SK-N-SH treated with all-trans-retinoic acid at 6 μM for 48 hours (cell line): Measurements from ENCODE around the gene CELF4.

Source experiments
- ATAC-seq: fragments of 200-7000 bp; cut with Tn5 transposase; 3 replicates; pipeline ENCODE4 v1.9.1; 2020; ENCODE audit warnings: mild to moderate bottlenecking, moderate library complexity
- ARNTL ChIP-seq: fragments of 450-650 bp; formaldehyde crosslinking; IDR thresholded peaks from 2 replicates; pipeline ENCODE4 v1.5.0; 2020; ENCODE audit warnings: low read depth, mild to moderate bottlenecking, moderate library complexity, borderline replicate concordance
- BACH2 ChIP-seq: fragments of 250-450 bp; sonication (Bioruptor Pico); IDR thresholded peaks from 2 replicates; pipeline ENCODE4 v1.9.0; 2021; ENCODE audit warnings: mild to moderate bottlenecking, borderline replicate concordance
- CSDC2 ChIP-seq: fragments of 250-450 bp; sonication (Bioruptor Pico); IDR thresholded peaks from 2 replicates; pipeline ENCODE4 v1.5.0; 2020; ENCODE audit warnings: mild to moderate bottlenecking, moderate library complexity
- ESRRG ChIP-seq: fragments of 250-450 bp; sonication (Bioruptor Pico); IDR thresholded peaks from 2 replicates; pipeline ENCODE4 v1.6.1; 2021; ENCODE audit warnings: mild to moderate bottlenecking
- GLIS3 ChIP-seq: fragments of 250-450 bp; sonication (Bioruptor Pico); IDR thresholded peaks from 2 replicates; pipeline ENCODE4 v1.5.0; 2020; ENCODE audit warnings: mild to moderate bottlenecking, moderate library complexity
- ISL1 ChIP-seq: fragments of 250-450 bp; sonication (Bioruptor Pico); IDR thresholded peaks from 2 replicates; pipeline ENCODE4 v2.1.2; 2022; ENCODE audit warnings: mild to moderate bottlenecking, moderate library complexity
- OSR1 ChIP-seq: fragments of 250-450 bp; sonication (Bioruptor Pico); IDR thresholded peaks from 2 replicates; pipeline ENCODE4 v1.8.0; 2022; ENCODE audit warnings: moderate library complexity, mild to moderate bottlenecking, inconsistent platforms
- PPARA ChIP-seq: fragments of 250-450 bp; sonication (Bioruptor Pico); IDR thresholded peaks from 2 replicates; pipeline ENCODE4 v1.5.0; 2020; ENCODE audit warnings: mild to moderate bottlenecking, borderline replicate concordance
- RARB ChIP-seq: fragments of 250-450 bp; sonication (Bioruptor Pico); IDR thresholded peaks from 2 replicates; pipeline ENCODE4 v1.8.0; 2021; ENCODE audit warnings: mild to moderate bottlenecking, moderate library complexity
- SNAI2 ChIP-seq: fragments of 250-450 bp; sonication (Bioruptor Pico); IDR thresholded peaks from 2 replicates; pipeline ENCODE4 v1.5.0; 2020; ENCODE audit warnings: mild to moderate bottlenecking, moderate library complexity
- TCF4 ChIP-seq: fragments of 250-450 bp; sonication (Bioruptor Pico); IDR thresholded peaks from 2 replicates; pipeline ENCODE4 v1.8.0; 2021; ENCODE audit warnings: mild to moderate bottlenecking, moderate library complexity, borderline replicate concordance
- TOX ChIP-seq: fragments of 250-450 bp; sonication (Bioruptor Pico); IDR thresholded peaks from 2 replicates; pipeline ENCODE4 v1.8.0; 2021; ENCODE audit warnings: mild to moderate bottlenecking, moderate library complexity, borderline replicate concordance
- TSHZ2 ChIP-seq: fragments of 250-450 bp; sonication (Bioruptor Pico); IDR thresholded peaks from 2 replicates; pipeline ENCODE4 v1.5.0; 2020; ENCODE audit warnings: mild to moderate bottlenecking, moderate library complexity
- ZC3H10 ChIP-seq: fragments of 250-450 bp; sonication (Bioruptor Pico); IDR thresholded peaks from 2 replicates; pipeline ENCODE4 v1.5.1; 2021; ENCODE audit warnings: mild to moderate bottlenecking, moderate library complexity
- ZFP3 ChIP-seq: fragments of 250-450 bp; sonication (Bioruptor Pico); IDR thresholded peaks from 2 replicates; pipeline ENCODE4 v1.5.0; 2020; ENCODE audit warnings: mild to moderate bottlenecking, moderate library complexity
- ZFP30 ChIP-seq: fragments of 450-650 bp; formaldehyde crosslinking; IDR thresholded peaks from 2 replicates; pipeline ENCODE4 v1.5.0; 2022; ENCODE audit warnings: mild to moderate bottlenecking, moderate library complexity
- ZNF70 ChIP-seq: fragments of 450-650 bp; formaldehyde crosslinking; IDR thresholded peaks from 2 replicates; pipeline ENCODE4 v1.5.0; 2020; ENCODE audit warnings: mild to moderate bottlenecking, moderate library complexity
- ZNF8 ChIP-seq: fragments of 450-650 bp; formaldehyde crosslinking; IDR thresholded peaks from 2 replicates; pipeline ENCODE4 v1.5.0; 2020; ENCODE audit warnings: mild to moderate bottlenecking, moderate library complexity
- TF ChIP-seq, protein P1 (sequence below): fragments of 250-450 bp; sonication (Bioruptor Pico); IDR thresholded peaks from 2 replicates; pipeline ENCODE4 v1.5.1; 2021; ENCODE audit warnings: mild to moderate bottlenecking, moderate library complexity
- TF ChIP-seq, protein P2 (sequence below): fragments of 250-450 bp; sonication (Bioruptor Pico); IDR thresholded peaks from 2 replicates; pipeline ENCODE4 v1.8.0; 2020; ENCODE audit warnings: mild to moderate bottlenecking, moderate library complexity, borderline replicate concordance
- TF ChIP-seq, protein P3 (sequence below): fragments of 250-450 bp; sonication (Bioruptor Pico); IDR thresholded peaks from 2 replicates; pipeline ENCODE4 v1.5.1; 2020; ENCODE audit warnings: low read depth, mild to moderate bottlenecking, moderate library complexity
- TF ChIP-seq, protein P4 (sequence below): fragments of 250-450 bp; sonication (Bioruptor Pico); IDR thresholded peaks from 2 replicates; pipeline ENCODE4 v1.8.0; 2021; ENCODE audit warnings: low read depth, mild to moderate bottlenecking, moderate library complexity, borderline replicate concordance

The CELF4 gene

GRCh38 chr18:37305066-37305465, 260.5 kb downstream of the CELF4 start:
- ATAC-seq = no peak
- TF ChIP-seq OSR1 (no peak), SNAI2 (CRISPR knock-in tag) (no peak), GLIS3 (CRISPR knock-in tag) (no peak), TCF4 (CRISPR knock-in tag) (no peak), PPARA (CRISPR knock-in tag) (no peak), CSDC2 (CRISPR knock-in tag) (no peak), ZNF70 (no peak), ARNTL (no peak), ZNF8 (CRISPR knock-in tag) (no peak), ISL1 (CRISPR knock-in tag) (no peak), TOX (no peak), ZFP30 (CRISPR knock-in tag) (no peak), TSHZ2 (CRISPR knock-in tag) (no peak)
- TF ChIP-seq, protein P1, sequence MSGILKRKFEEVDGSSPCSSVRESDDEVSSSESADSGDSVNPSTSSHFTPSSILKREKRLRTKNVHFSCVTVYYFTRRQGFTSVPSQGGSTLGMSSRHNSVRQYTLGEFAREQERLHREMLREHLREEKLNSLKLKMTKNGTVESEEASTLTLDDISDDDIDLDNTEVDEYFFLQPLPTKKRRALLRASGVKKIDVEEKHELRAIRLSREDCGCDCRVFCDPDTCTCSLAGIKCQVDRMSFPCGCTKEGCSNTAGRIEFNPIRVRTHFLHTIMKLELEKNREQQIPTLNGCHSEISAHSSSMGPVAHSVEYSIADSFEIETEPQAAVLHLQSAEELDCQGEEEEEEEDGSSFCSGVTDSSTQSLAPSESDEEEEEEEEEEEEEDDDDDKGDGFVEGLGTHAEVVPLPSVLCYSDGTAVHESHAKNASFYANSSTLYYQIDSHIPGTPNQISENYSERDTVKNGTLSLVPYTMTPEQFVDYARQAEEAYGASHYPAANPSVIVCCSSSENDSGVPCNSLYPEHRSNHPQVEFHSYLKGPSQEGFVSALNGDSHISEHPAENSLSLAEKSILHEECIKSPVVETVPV = no peak
- TF ChIP-seq, all 23 proteins: peak for 0

DNA sequence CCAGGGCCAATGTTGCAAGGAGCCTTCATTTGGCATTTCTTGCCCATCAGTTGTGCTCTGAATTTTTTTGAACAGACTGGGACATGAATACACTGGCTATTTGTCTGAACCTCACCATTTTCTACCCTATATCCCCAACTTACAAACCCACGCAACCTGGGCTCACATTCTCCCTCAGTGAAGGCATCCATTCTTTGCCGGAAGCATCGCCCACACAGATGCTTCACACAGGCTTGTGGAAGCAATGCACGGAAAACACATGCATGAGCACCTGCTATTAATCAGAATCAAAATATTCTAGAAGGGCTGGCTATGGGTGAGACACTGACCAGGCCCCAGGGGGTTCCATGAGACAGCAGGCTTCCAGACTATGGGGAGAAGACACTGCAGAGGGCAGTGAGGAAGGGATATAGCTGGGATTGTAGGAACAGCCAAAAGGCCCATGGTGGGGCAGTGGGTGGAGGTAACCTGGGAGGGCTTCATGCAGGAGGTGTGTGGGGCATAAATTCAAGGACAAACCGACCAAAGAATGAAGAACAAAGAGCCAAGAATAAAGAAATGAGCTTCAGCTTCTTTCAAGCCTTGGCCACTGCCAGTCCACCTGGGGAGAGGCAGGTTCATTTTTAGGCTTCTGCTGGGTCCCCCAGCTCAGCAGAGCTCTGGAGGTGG, 261.5 kb downstream of the CELF4 start:
- ATAC-seq = no peak
- TF ChIP-seq, protein P2, sequence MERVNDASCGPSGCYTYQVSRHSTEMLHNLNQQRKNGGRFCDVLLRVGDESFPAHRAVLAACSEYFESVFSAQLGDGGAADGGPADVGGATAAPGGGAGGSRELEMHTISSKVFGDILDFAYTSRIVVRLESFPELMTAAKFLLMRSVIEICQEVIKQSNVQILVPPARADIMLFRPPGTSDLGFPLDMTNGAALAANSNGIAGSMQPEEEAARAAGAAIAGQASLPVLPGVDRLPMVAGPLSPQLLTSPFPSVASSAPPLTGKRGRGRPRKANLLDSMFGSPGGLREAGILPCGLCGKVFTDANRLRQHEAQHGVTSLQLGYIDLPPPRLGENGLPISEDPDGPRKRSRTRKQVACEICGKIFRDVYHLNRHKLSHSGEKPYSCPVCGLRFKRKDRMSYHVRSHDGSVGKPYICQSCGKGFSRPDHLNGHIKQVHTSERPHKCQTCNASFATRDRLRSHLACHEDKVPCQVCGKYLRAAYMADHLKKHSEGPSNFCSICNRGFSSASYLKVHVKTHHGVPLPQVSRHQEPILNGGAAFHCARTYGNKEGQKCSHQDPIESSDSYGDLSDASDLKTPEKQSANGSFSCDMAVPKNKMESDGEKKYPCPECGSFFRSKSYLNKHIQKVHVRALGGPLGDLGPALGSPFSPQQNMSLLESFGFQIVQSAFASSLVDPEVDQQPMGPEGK = no peak
- no peak for TF ChIP-seq CSDC2 (CRISPR knock-in tag)
- TF ChIP-seq, protein P1 = no peak
- no peak for TF ChIP-seq ISL1 (CRISPR knock-in tag)
- TF ChIP-seq TSHZ2 (CRISPR knock-in tag) = no peak
- TF ChIP-seq, protein P3, sequence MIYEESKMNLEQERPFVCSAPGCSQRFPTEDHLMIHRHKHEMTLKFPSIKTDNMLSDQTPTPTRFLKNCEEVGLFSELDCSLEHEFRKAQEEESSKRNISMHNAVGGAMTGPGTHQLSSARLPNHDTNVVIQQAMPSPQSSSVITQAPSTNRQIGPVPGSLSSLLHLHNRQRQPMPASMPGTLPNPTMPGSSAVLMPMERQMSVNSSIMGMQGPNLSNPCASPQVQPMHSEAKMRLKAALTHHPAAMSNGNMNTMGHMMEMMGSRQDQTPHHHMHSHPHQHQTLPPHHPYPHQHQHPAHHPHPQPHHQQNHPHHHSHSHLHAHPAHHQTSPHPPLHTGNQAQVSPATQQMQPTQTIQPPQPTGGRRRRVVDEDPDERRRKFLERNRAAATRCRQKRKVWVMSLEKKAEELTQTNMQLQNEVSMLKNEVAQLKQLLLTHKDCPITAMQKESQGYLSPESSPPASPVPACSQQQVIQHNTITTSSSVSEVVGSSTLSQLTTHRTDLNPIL = no peak
- no peak for TF ChIP-seq ZC3H10 (CRISPR knock-in tag)
- TF ChIP-seq OSR1 = no peak
- TF ChIP-seq, protein P4, sequence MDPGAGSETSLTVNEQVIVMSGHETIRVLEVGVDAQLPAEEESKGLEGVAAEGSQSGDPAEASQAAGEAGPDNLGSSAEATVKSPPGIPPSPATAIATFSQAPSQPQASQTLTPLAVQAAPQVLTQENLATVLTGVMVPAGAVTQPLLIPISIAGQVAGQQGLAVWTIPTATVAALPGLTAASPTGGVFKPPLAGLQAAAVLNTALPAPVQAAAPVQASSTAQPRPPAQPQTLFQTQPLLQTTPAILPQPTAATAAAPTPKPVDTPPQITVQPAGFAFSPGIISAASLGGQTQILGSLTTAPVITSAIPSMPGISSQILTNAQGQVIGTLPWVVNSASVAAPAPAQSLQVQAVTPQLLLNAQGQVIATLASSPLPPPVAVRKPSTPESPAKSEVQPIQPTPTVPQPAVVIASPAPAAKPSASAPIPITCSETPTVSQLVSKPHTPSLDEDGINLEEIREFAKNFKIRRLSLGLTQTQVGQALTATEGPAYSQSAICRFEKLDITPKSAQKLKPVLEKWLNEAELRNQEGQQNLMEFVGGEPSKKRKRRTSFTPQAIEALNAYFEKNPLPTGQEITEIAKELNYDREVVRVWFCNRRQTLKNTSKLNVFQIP (CRISPR knock-in tag) = no peak
- TF ChIP-seq BACH2 = no peak
- no peak for TF ChIP-seq RARB
- TF ChIP-seq ESRRG (CRISPR knock-in tag) = no peak
- TF ChIP-seq ZFP3 (CRISPR knock-in tag) = no peak
